Measurements from ENCODE around the gene NEURL4.

NEURL4 gene

DNA sequence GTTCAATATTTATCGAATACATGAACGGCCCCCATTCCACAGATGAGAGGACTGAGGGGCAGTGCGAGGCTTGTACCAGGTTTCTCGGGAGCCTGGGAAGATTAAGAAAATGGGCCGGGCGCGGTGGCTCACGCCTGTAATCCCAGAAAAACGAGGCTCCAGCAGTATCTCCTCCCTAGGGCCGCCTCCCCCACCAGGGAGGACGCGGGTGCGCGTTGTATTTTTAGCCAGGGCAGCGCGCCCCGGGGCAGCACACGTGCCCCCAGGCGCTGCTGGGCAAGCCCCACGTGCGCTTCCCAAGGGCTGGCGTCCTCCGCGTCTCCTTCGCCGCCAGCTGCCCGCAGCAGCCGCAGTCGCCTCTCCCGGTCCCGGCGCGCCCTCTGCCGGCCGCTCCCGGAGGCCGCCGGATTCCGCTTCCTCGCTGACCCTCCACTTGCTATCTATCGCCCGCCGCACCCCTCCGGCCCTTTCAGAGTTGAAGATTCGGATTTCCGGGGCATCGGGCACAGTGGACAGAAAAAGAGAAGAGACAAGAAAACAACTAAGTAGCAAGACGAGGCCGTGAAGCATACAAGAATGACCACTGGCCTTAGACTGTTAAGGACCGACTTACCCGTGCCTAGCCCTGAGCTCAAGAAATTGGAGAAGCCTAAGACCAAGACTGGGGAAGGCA lies 32.8 kb downstream of the NEURL4 start:
- TF ChIP-seq, protein P1, sequence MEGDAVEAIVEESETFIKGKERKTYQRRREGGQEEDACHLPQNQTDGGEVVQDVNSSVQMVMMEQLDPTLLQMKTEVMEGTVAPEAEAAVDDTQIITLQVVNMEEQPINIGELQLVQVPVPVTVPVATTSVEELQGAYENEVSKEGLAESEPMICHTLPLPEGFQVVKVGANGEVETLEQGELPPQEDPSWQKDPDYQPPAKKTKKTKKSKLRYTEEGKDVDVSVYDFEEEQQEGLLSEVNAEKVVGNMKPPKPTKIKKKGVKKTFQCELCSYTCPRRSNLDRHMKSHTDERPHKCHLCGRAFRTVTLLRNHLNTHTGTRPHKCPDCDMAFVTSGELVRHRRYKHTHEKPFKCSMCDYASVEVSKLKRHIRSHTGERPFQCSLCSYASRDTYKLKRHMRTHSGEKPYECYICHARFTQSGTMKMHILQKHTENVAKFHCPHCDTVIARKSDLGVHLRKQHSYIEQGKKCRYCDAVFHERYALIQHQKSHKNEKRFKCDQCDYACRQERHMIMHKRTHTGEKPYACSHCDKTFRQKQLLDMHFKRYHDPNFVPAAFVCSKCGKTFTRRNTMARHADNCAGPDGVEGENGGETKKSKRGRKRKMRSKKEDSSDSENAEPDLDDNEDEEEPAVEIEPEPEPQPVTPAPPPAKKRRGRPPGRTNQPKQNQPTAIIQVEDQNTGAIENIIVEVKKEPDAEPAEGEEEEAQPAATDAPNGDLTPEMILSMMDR (IDR thresholded peaks at IDR 0.05; ENCODE audit: low read depth, low read length, poor library complexity, severe bottlenecking): peak; percentile 93
- TF ChIP-seq EZH2phosphoT487 (IDR thresholded peaks at IDR 0.05; ENCODE audit: borderline replicate concordance, low read length): no peak
- Histone ChIP-seq H3K27me3 (ENCODE audit: control insufficient read depth, low read length) (peaks cover 28% of the 10 kb centered on the region), H3K27ac (ENCODE audit: low read depth, low read length) (no peak overlapping the region), H3K4me3 (ENCODE audit: low read length) (peak overlapping the region; percentile 49), H3K9me2 (replicated peaks; ENCODE audit: control insufficient read depth, low read length) (no peaks in the 10 kb centered on the region), H3F3A (ENCODE audit: control insufficient read depth, insufficient read depth) (0 out of 2 replicates have a peak, but pooled peaks cover 2% of the 10 kb centered on the region), H3K79me2 (ENCODE audit: control insufficient read depth, low read length) (no peaks in the 10 kb centered on the region), H3K4me1 (ENCODE audit: control insufficient read depth, low read length) (peaks cover 23% of the 10 kb centered on the region), H3K4me2 (ENCODE audit: low read length) (peak overlapping the region; percentile 89), H4K20me1 (ENCODE audit: control insufficient read depth, insufficient read depth, low read depth, low read length) (no peaks in the 10 kb centered on the region), H3K9me3 (ENCODE audit: control insufficient read depth, insufficient read depth, low read length) (no peaks in the 10 kb centered on the region), H3K36me3 (ENCODE audit: control insufficient read depth, low read length) (no peaks in the 10 kb centered on the region)

DNA sequence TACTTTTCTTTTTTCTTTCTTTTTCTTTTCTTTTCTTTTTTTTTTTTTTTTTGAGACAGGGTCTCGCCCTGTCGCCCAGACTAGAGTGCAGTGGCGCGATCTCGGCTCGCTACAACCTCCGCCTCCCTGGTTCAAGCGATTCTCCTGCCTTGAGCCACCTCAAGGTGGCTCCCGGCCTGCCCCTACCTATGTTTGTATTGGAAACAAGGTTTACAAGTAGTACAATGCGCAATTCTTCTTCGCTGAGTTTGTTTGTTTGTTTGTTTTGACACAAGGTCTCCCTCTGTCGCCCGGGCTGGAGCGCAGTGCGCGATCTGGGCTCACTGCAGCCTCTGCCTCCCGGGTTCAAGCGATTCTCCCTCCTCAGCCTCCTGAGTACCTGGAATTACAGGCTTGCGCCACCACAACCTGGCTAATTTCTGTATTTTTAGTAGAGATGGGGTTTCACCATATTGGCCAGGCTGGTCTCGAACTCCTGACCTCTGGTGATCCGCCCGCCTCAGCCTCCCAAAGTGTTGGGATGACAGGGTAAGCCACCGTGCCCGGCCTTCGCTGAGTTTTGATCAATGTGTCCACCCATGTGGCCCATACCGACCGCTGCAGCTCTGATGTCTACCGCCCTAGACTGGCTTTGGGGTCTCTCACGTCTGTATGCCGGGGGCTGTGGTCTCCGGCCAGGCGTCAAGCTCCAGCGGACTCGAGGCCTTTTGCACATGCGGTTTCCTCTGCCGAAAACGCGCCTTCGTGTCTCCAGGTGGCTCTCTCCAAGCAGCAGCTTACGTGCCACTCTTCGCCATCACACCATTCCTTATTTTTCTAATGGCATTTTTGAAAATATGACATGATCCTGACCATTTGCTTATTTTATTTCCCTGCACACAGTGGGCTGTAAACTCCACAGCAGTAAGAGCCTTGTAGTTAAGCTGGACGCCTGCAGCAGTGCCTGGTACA lies 33.6 kb downstream of the NEURL4 start:
- peaks cover 36% of the 10 kb centered on the region for H3K27me3 ChIP-seq (ENCODE audit: control insufficient read depth, low read length)
- peak overlapping the region; percentile 89 for H3K4me2 ChIP-seq (ENCODE audit: low read length)
- peak overlapping the region; percentile 69 for H3K4me3 ChIP-seq (ENCODE audit: low read length)
- no peaks in the 10 kb centered on the region for H3K9me3 ChIP-seq (ENCODE audit: control insufficient read depth, insufficient read depth, low read length)
- peaks cover 23% of the 10 kb centered on the region for H3K4me1 ChIP-seq (ENCODE audit: control insufficient read depth, low read length)
- H3K36me3 ChIP-seq (ENCODE audit: control insufficient read depth, low read length): no peaks in the 10 kb centered on the region
- H3F3A ChIP-seq (ENCODE audit: control insufficient read depth, insufficient read depth): 0 out of 2 replicates have a peak, but pooled peaks cover 2% of the 10 kb centered on the region
- H3K9me2 ChIP-seq (replicated peaks; ENCODE audit: control insufficient read depth, low read length): no peaks in the 10 kb centered on the region
- H3K79me2 ChIP-seq (ENCODE audit: control insufficient read depth, low read length): no peaks in the 10 kb centered on the region
- H3K27ac ChIP-seq (ENCODE audit: low read depth, low read length): no peak overlapping the region
- TF ChIP-seq, protein P1 (IDR thresholded peaks at IDR 0.05; ENCODE audit: low read depth, low read length, poor library complexity, severe bottlenecking): no peak
- TF ChIP-seq EZH2phosphoT487 (IDR thresholded peaks at IDR 0.05; ENCODE audit: borderline replicate concordance, low read length): no peak
- no peaks in the 10 kb centered on the region for H4K20me1 ChIP-seq (ENCODE audit: control insufficient read depth, insufficient read depth, low read depth, low read length)

DNA sequence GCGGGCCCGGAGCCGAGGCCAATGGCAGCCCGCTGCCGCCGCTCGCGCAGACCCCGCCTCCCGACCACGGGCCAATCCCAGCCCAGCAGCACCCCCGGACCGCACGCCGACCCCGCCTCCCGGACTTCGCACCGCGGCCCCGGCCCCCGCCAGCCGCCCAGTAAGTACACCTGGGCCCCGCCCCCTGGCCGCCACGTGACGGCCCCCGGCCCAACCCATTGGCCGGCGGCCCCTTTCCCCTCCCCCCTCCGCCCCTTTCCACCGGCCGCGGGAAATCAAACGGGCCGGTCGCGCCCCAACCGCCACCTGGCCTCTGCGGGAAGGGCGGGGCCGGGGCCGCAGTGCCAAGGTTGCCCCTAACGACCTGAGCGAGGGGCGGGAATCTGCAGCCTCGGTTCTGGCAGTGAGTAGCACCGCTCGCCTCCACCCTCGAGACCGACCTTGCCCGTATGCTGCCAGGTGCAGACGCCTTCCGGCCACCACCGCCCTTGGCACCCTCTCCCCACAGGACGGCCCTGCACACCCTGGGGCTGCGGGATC lies 34.5 kb downstream of the NEURL4 start, which contains the start of gene YBX2:
Gene YBX2 (minus strand): TSS at position 26 of the 540 bp plus-strand sequence. CDS start 139 bp downstream, outside the sequence.
- Histone ChIP-seq H3K9me3 (ENCODE audit: control insufficient read depth, insufficient read depth, low read length) (no peaks in the 10 kb centered on the region), H3K4me2 (ENCODE audit: low read length) (peak within 1 kb of the TSS; percentile 89), H3K36me3 (ENCODE audit: control insufficient read depth, low read length) (no peaks in the 10 kb centered on the region), H3F3A (ENCODE audit: control insufficient read depth, insufficient read depth) (0 out of 2 replicates have a peak, but pooled peaks cover 2% of the 10 kb centered on the region), H3K27me3 (ENCODE audit: control insufficient read depth, low read length) (peaks cover 40% of the 10 kb centered on the region), H3K4me3 (ENCODE audit: low read length) (peak within 1 kb of the TSS; percentile 69), H3K4me1 (ENCODE audit: control insufficient read depth, low read length) (peaks cover 23% of the 10 kb centered on the region), H3K9me2 (replicated peaks; ENCODE audit: control insufficient read depth, low read length) (no peaks in the 10 kb centered on the region), H4K20me1 (ENCODE audit: control insufficient read depth, insufficient read depth, low read depth, low read length) (no peaks in the 10 kb centered on the region), H3K79me2 (ENCODE audit: control insufficient read depth, low read length) (no peaks in the 10 kb centered on the region), H3K27ac (ENCODE audit: low read depth, low read length) (no peak within 1 kb of the TSS)
- no peak for TF ChIP-seq EZH2phosphoT487 (IDR thresholded peaks at IDR 0.05; ENCODE audit: borderline replicate concordance, low read length)
- TF ChIP-seq, protein P1 (IDR thresholded peaks at IDR 0.05; ENCODE audit: low read depth, low read length, poor library complexity, severe bottlenecking): no peak
